ENCODE data around the gene SCYL1.

The SCYL1 gene

GRCh38 chr11:65537620-65538231, 12.8 kb downstream of the SCYL1 start:
- no peak for DNase-seq

GRCh38 chr11:65538232-65538914, 13.5 kb downstream of the SCYL1 start:
- DNase-seq: no peak

- no peak for DNase-seq
Measured at GRCh38 chr11:65538915-65539743, 14.2 kb downstream of the SCYL1 start.

- no peak for DNase-seq
Measured at GRCh38 chr11:65539744-65540289, 14.9 kb downstream of the SCYL1 start.

- no peak for DNase-seq
Measured at GRCh38 chr11:65540290-65541092, 15.6 kb downstream of the SCYL1 start.

GRCh38 chr11:65541093-65541982, 16.5 kb downstream of the SCYL1 start:
- DNase-seq: no peak

- DNase-seq: no peak
Measured at GRCh38 chr11:65542738-65543390, 18.0 kb downstream of the SCYL1 start.

- no peak for DNase-seq
Measured at GRCh38 chr11:65545853-65546216, 21.0 kb downstream of the SCYL1 start.

- no peak for DNase-seq
Measured at GRCh38 chr11:65546217-65546958, 21.5 kb downstream of the SCYL1 start.

GRCh38 chr11:65547446-65548125, 22.7 kb downstream of the SCYL1 start:
- DNase-seq: no peak

GRCh38 chr11:65548395-65548794, 23.5 kb downstream of the SCYL1 start:
- DNase-seq: no peak

- no peak for DNase-seq
Measured at GRCh38 chr11:65549096-65549495, 24.2 kb downstream of the SCYL1 start.

- peak; percentile 68 for DNase-seq
Measured at GRCh38 chr11:65551572-65552387, 26.9 kb downstream of the SCYL1 start.

- no peak for DNase-seq
Measured at GRCh38 chr11:65552388-65552951, 27.6 kb downstream of the SCYL1 start.

GRCh38 chr11:65553301-65554001, 28.6 kb downstream of the SCYL1 start:
- DNase-seq: peak; percentile 82

- DNase-seq: no peak
Measured at GRCh38 chr11:65554057-65554818, 29.4 kb downstream of the SCYL1 start.

GRCh38 chr11:65554842-65555430, 30.1 kb downstream of the SCYL1 start:
- DNase-seq: no peak

Measured in NCI-H1436 treated with DMSO at 0.1 percent for 48 hours (cell line).